OCI-LY7 (cell line): ENCODE data around the gene ID1. TPM values are rescaled to one million over a fixed set of nuclear protein-coding genes. Genes with fewer than 3 reads are reported as not detected.
"Not testable (repeated sequence)": the region's sequence is repeated elsewhere in the genome, so short reads cannot be mapped to it uniquely, and the experiment has no call there.

Experiments
- BruUV-seq: library from RNA; stranded (reverse); fragments of 400-500 nt; replicated peaks from 2 replicates; lab custom pipeline; 2021; lab: Mats Ljungman, UMichigan
- CTCF ChIA-PET: fragments of 300-600 bp; sonication (Branson Sonifier 250); formaldehyde crosslinking; loops from one replicate; lab custom pipeline; 2022; ENCODE audit warnings: antibody characterized with exemption; ENCODE audit not compliant: unreplicated experiment; lab: Charles Lee
- POLR2A ChIA-PET: fragments of 300-600 bp; sonication (Branson Sonifier 250); formaldehyde crosslinking; loops from one replicate; lab custom pipeline; 2022; ENCODE audit warnings: antibody characterized with exemption; lab: Charles Lee
- DNase-seq: peaks from one replicate; pipeline ENCODE4 v3.0.0-alpha.2; 2015; ENCODE audit warnings: low spot score
- H2AFZ ChIP-seq: fragments of 200-600 bp; sonication (generic), shearing (Covaris generic); 2 replicates; pipeline ENCODE4 v1.6.1; 2014; ENCODE audit warnings: mild to moderate bottlenecking, antibody characterized with exemption, low read length, moderate library complexity
- H3K27ac ChIP-seq: fragments of 200-600 bp; sonication (generic); 2 replicates; pipeline ENCODE4 v1.5.1; 2014; ENCODE audit warnings: mixed run types, low read depth, mild to moderate bottlenecking, moderate library complexity, low read length, inconsistent platforms; ENCODE audit not compliant: poor library complexity, severe bottlenecking
- H3K36me3 ChIP-seq: fragments of 200-600 bp; sonication (generic); 2 replicates; pipeline ENCODE4 v1.6.1; 2014; ENCODE audit warnings: mild to moderate bottlenecking, antibody characterized with exemption, low read length, moderate library complexity, mixed read lengths; ENCODE audit not compliant: insufficient read depth
- H3K4me1 ChIP-seq: fragments of 200-600 bp; sonication (generic); 2 replicates; pipeline ENCODE4 v1.5.1; 2014; ENCODE audit warnings: mild to moderate bottlenecking, low read length; ENCODE audit not compliant: insufficient read depth, poor library complexity, severe bottlenecking
- H3K4me2 ChIP-seq: fragments of 200-600 bp; sonication (generic); 2 replicates; pipeline ENCODE4 v1.6.1; 2014; ENCODE audit warnings: mild to moderate bottlenecking, low read length
- H3K4me3 ChIP-seq: fragments of 200-600 bp; sonication (generic); 2 replicates; pipeline ENCODE4 v1.5.1; 2014; ENCODE audit warnings: mild to moderate bottlenecking, low read depth, low read length; ENCODE audit not compliant: poor library complexity, severe bottlenecking
- H3K79me2 ChIP-seq: fragments of 200-600 bp; sonication (generic); 2 replicates; pipeline ENCODE4 v1.6.1; 2016; ENCODE audit warnings: low read depth, mild to moderate bottlenecking, low read length, moderate library complexity, mixed read lengths; ENCODE audit not compliant: insufficient read depth
- H3K9me2 ChIP-seq: fragments of 200-600 bp; sonication (generic); 2 replicates; pipeline ENCODE4 v1.6.1; 2016; ENCODE audit warnings: mild to moderate bottlenecking, low read length, mixed read lengths; ENCODE audit not compliant: insufficient read depth
- H3K9me3 ChIP-seq: fragments of 200-600 bp; sonication (generic); 2 replicates; pipeline ENCODE4 v1.6.1; 2014; ENCODE audit warnings: mild to moderate bottlenecking, mixed run types, low read length, mixed read lengths
- H4K20me1 ChIP-seq: fragments of 200-600 bp; sonication (generic); 2 replicates; pipeline ENCODE4 v1.6.1; 2014; ENCODE audit warnings: mild to moderate bottlenecking, antibody characterized with exemption, low read length, moderate library complexity, mixed read lengths; ENCODE audit not compliant: insufficient read depth
- CTCF ChIP-seq: fragments of 200-600 bp; sonication (generic); conservative IDR thresholded peaks from 2 replicates; pipeline ENCODE4 v1.5.1; 2014; ENCODE audit warnings: mild to moderate bottlenecking, antibody characterized with exemption, low read length, moderate library complexity, mixed read lengths
- EZH2phosphoT487 ChIP-seq: fragments of 200-600 bp; sonication (generic); IDR thresholded peaks from 2 replicates; pipeline ENCODE4 v1.6.1; 2018; ENCODE audit warnings: low read depth, borderline replicate concordance, mild to moderate bottlenecking, mixed run types, antibody characterized with exemption, low read length, moderate library complexity, mixed read lengths
- intact Hi-C: fragments of 100-400 bp; cut with micrococcal nuclease; formaldehyde crosslinking; loops from one replicate; pipeline ENCODE4 v1.10.0; 2022; ENCODE audit not compliant: unreplicated experiment
- total RNA-seq, 2 experiments: library from RNA; depleted of rRNA in 1 of 2; stranded (reverse); fragments of >200 nt in 1 of 2; shearing (Covaris generic) in 1 of 2; gene quantifications; 2 replicates each; pipeline ENCODE4 v1.2.3, GENCODE V29; 2014 to 2022

Gene ID1
- total RNA-seq, 2 experiments from 2014 or later: 3.3 to 3.6 TPM

DNA sequence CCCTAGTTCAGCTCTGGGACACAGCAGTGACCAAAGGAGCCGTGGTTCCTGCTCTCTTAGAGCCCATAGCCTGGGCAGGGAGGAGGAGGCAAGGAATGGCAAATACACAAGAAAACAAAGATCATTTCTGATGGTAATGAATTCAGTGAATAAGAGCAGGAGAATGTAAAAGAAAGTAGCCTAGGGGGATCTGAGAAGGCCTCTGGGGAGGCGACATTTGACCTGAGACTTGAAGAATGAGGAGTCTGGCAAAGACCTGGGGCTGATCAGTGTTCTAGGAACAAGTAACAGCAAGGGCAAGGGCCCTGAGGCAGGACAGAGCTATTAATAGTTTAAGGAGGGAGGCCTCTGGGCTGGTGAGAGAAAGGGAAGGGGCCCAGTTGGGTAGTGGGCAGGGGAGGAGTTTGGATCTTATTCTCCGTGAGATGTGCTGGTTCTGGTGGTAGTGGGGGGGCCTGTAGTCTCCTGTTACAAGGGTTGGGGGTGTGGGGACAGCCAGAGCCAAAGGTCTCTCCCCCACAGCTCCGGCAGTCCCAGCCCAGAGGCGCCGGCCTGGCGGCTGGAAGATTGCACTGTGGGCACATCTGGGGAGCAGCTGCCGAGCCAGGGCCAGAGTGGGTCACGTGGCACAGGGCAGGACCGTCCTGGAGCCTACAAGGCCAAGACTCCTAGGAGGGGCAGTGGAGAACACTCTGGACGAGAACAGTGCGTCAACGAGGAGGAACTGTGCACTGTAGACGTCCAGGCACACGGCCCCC, 9.3 kb upstream of the ID1 start:
- Histone ChIP-seq H2AFZ (no peak overlapping the region), H3K9me2 (no peaks in the 10 kb centered on the region), H3K79me2 (no peaks in the 10 kb centered on the region), H3K36me3 (no peaks in the 10 kb centered on the region), H3K27ac (no peak overlapping the region), H4K20me1 (no peaks in the 10 kb centered on the region), H3K9me3 (no peaks in the 10 kb centered on the region), H3K4me3 (no peak overlapping the region), H3K4me1 (no peaks in the 10 kb centered on the region), H3K4me2 (no peak overlapping the region)
- no peak for DNase-seq
- no TSS peak for BruUV-seq
- CTCF ChIA-PET: no interaction called here
- POLR2A ChIA-PET: no interaction called here
- TF ChIP-seq EZH2phosphoT487 (no peak), CTCF (no peak)
- intact Hi-C loops: no loop called here

DNA sequence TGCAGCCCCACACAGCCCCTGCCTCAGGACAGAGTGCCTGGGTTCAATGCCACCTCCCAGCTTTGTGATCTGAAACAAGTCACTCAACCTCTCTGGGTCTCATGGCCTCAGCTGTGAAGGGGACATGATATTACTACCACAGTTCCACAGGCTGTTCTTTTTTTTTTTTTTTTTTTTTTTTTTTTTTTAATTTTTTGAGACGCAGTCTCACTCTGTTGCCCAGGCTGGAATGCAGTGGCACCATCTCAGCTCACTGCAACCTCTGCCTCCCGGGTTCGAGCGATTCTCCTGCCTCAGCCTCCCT, 8.7 kb upstream of the ID1 start:
- BruUV-seq, CTCF ChIA-PET, DNase-seq, H2AFZ ChIP-seq, H3K36me3 ChIP-seq, H3K9me3 ChIP-seq, H3K4me1 ChIP-seq, intact Hi-C loops, H3K27ac ChIP-seq, H3K79me2 ChIP-seq, H3K4me3 ChIP-seq, H3K9me2 ChIP-seq, H3K4me2 ChIP-seq, H4K20me1 ChIP-seq: not testable (repeated sequence)
- POLR2A ChIA-PET: interaction anchor here (0.6 kb wide), 1 partner anchor 9 kb away, joined by 3 read pairs; no protein-coding TSS in a partner anchor

GRCh38 chr20:31596831-31597480, 8.1 kb upstream of the ID1 start:
- TF ChIP-seq EZH2phosphoT487: no peak
- TF ChIP-seq CTCF: no peak
- Histone ChIP-seq H3K4me1 (no peaks in the 10 kb centered on the region), H3K9me3 (no peaks in the 10 kb centered on the region), H3K27ac (no peak overlapping the region), H3K4me2 (no peak overlapping the region), H2AFZ (no peak overlapping the region), H3K36me3 (no peaks in the 10 kb centered on the region), H4K20me1 (no peaks in the 10 kb centered on the region), H3K79me2 (no peaks in the 10 kb centered on the region), H3K4me3 (no peak overlapping the region), H3K9me2 (no peaks in the 10 kb centered on the region)
- ChIA-PET CTCF (no interaction called here), POLR2A (interaction anchor here (0.6 kb wide), 1 partner anchor 9 kb away, joined by 3 read pairs; no protein-coding TSS in a partner anchor)
- BruUV-seq: no TSS peak
- intact Hi-C loops: no loop called here
- no peak for DNase-seq
